Measurements from ENCODE around the gene TBX5.

Gene TBX5

GRCh38 chr12:114405519-114406271, at the start of gene TBX5:
TSS of gene TBX5 (minus strand) at chr12:114406144. CDS start at chr12:114403898, 2,246 bp downstream.
- no peak for FAIRE-seq

DNA sequence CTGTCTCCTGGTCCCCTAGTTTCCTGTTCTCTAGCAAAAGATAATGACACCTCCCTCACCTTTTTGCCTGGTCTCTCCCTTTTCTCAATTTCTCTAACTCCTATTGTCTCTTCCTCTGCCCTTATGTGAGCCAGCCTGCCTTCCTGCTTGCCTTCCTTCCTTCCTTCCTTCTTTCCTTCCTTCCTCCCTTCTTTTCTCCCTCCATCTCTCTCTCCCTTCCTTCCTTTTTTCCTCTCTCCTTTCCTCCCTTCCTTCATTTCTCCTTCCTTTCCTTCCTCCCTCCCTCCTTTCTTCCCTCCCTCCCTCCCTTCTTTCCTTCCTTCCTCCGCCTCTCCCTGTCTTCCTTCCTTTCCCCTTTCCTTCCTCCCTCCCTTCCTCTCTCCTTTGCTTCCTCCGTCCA, 45.7 kb upstream of the TBX5 start:
- FAIRE-seq, result no peak

DNA sequence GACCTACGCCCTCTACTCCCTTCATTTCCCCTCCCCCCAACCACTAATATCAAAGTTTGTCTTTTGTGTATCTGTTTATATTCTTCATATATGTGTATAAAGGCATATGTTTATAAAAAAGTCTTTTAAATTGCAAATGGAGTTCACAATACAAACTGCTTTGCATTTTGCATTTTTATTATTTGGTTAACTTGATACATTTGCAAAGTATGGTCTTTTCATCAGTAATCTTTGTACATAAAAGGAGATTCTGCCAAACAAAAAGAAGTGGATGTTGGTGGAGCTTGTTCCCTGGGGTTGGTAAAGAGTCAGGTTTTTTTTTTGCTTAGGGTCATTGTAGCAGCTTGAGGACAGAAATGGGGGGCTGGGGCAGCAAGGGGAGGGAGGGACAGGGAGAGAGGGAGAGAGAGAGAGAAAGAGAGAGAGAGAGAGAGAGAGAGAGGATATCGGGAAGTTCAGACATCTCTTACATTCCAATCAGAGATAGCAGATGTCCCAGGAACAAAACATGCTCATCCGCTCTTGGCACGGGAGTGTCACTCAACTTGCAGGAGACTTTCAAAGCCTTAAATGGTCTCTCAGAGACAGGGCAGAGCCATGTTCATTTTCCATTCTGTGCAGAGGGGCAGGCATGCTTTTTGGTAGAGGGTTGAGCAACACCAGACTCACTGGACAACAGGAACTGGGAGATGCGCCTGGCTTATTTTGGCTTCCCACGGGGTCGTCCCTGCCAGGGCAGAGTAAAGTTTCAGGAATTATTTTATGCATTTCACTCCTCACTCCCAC, 44.8 kb upstream of the TBX5 start:
- FAIRE-seq, result no peak

DNA sequence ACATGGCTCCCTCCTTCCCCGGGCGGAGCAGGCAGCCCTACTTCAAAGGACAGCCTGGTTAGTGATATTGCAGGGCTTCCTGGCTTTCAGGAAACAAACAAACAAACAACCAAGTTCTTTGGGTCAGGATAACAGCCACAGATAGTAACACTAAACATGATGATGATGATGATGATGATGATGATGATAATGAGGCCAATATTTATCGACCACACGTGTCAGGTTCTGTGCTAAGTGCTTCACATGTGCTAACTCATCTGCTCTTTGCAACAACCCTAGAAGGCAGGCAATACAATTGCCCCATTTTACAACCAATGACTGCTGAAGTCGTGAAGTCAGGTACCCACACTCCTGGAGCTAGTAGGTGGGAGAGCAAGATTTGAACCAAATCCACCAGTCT, 44.1 kb upstream of the TBX5 start:
- no peak for FAIRE-seq

DNA sequence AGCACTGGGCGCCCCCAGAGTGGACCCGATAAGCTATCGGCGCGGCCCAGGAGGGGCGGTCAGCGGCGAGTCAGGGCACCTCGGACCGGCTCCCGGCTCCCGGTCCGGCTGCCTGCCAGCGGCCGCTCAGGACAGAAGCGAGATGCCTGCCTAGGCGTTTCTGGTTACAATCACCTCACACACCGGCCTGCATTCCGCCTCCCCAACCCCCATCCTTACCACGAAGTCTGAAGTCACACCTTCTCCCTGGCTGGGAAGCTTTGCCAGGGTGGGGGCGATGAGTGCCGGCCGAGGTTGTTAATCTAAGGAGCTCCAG, 42.6 kb upstream of the TBX5 start:
- FAIRE-seq, result no peak

GRCh38 chr12:114447799-114448617, 42.1 kb upstream of the TBX5 start:
- FAIRE-seq, result no peak

DNA sequence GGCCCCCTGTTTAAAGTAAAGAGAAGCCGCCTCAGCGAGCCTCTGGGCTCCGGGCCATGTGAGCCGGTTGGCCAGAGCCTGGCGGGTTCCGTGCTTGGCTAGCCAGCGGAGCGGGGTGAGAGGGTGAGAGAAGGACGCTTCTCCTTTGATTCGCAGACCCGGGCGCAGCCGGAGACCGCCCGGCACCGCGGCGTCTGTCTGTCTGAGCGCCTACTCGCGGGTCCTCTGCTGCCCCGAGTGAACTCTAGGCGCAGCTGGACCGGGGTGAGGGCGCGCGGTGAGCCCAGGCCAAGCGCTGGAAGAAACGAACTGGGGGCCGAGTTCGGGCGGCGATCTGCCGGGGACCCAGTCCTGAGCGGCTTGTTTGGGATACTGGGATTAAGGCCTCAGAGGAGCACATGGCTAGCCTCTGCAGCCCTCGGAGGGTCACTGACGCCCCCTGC, 41.4 kb upstream of the TBX5 start:
- no peak for FAIRE-seq

DNA sequence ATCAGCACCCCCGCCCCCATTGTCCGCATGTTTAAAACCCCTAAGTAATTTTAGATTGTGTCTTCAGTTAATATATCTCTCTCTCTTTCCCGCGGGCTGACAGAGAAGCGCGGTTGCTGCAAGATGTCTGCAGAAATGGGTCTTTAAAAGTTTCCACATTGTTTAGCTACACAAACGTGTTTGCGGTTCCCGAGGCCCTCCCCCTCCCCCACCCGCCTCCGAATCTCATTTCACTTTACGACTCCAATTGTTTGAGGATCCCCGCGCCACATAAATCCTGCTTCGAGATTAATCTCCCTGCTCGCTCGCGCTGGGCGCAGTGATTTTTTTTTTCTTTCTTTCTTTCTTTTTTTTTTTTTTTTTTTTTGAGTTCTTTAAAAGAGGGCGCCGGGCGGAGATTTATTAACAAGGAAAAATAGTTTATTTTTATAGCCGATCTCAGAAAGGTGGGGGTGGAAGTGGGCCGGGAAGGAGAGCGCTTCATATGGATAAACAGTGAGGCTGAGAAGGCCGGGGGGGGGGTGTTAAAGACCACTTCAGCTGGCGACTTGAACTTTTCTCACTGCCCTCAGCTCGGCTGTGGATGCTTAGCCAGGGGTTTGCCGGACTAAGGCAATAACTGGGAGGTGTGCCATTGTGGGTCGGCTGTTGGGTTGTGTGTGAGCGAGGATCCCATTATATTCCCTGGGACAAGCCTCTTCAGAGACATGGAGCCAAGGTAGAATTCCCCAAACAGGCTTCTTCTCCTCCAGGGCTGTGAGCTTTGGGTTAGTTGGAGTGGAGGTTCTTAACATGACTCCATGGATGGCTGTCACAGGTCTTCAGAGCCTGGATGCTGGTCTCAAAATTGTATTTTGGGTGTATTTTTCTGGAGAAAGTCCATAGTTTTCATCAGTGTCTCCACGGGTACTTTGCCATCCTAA, 39.7 kb upstream of the TBX5 start:
- no peak for FAIRE-seq

DNA sequence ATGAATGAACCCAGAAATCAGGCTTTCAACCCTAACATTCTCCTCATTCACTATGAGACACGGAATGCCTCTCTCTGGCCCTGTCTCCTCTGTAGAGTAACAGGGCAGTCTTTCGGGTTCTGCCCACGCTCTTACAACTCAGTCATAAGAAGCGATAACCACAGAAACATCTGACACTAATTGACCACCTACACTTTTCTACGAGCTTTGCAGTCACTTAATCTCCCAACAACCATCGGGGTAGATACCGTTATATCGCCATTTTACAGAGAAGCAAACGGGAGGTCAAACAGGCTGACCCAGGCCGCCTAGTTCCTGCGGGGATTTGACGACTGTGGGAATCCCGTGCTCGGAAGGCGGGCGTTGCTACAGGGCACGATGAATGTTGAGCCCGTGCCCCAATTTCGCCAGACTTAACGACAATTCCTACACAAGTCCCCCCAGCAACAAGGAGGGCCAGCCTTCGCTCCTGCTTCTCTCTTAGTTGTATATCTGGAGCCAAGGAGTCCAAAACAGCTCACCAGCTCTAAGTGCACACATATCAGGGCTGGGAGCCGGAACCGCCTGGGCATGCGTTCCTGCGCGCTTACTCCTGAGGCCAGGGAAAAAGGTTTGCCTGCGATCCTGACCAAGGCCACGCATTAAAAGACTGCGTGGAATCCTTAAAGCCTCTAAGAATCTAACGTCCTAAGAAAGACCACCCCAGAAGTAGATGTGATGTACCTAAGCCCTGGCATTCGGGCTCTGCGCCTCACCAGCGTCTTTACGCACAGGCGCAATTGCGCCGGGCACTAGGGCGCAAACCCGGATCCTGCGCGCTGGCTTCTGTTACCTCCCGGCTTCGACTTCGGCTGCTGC, 38.7 kb upstream of the TBX5 start:
- FAIRE-seq, result no peak

GRCh38 chr12:114443607-114444421, 37.9 kb upstream of the TBX5 start:
- FAIRE-seq, result no peak

- no peak for FAIRE-seq
Measured at GRCh38 chr12:114442578-114442977, 36.6 kb upstream of the TBX5 start.

DNA sequence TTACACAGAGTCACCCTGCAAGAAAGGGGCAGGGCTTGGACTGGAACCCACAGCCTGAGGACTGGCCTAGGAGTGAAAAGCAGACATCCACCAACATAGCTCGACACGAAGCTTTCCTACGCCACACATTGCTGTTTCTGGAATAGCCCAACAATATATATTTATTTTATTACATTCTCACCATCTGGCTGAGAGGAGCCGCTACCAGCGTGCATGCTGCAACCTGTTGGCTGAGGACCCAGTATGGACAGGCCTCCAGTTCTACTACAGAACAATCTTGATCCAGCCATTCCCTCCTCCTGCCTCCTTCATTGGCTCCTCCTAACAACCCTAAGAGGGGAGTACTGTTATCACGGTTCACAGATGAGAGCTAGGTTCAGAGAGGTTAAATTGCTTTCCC, 35.6 kb upstream of the TBX5 start:
- no peak for FAIRE-seq

- no peak for FAIRE-seq
Measured at GRCh38 chr12:114441039-114441383, 35.1 kb upstream of the TBX5 start.

DNA sequence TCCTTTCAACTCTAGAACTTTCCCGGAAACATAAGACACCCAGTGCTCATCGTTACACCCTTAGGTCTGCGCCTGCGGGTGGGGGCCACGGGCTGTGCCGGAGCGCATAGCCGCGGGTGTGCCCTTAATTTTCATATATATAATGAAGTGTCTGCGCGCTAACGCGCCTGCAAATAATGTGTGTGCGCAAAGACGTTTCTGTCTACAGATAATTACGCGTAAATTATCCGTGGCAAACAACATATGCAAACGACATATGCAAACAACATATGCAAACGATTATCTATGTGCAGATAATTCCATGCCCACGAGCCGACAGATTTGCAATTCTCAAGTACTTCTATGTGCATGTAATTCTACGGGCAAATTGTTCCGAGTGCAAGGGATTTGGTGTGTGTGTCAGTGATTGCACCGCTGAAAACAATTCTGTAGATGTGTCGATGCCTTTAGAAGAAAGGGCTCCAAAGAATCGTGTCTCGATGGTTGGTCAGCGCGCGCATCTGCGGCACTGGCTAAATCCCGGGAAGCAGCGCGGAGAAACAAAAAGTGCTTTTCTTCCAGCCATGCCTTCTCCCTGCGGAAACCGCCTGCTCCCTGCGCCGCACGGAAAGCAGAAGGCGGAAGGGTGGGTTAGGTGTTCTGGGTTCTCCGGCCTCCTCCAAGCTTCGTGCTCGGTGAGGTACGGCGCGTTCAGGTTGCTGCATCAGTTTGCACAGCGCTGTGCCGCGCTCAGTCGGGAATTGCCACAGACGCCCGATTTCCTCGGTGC, 34.5 kb upstream of the TBX5 start:
- FAIRE-seq, result no peak

DNA sequence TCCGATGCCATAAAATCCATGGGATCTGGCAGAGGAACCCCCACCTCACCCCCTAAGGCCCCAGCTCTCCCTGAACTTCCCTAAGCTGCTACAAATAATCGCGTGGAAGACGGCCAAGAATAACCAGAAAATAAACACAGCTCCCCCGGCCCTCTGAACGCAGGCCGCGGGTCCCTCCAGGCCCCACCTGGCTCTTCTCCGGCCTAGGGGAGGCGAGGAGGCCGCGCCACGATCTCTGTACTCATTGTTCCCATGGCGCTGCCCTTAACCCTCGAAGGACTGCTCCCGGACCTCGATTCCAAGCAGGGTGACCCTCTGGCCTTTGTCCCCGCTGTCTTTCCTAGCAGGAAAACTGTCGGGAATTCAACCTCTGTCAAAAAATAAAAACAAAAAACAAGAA, 33.9 kb upstream of the TBX5 start:
- FAIRE-seq, result no peak

GRCh38 chr12:114439261-114439683, 33.3 kb upstream of the TBX5 start:
- no peak for FAIRE-seq

DNA sequence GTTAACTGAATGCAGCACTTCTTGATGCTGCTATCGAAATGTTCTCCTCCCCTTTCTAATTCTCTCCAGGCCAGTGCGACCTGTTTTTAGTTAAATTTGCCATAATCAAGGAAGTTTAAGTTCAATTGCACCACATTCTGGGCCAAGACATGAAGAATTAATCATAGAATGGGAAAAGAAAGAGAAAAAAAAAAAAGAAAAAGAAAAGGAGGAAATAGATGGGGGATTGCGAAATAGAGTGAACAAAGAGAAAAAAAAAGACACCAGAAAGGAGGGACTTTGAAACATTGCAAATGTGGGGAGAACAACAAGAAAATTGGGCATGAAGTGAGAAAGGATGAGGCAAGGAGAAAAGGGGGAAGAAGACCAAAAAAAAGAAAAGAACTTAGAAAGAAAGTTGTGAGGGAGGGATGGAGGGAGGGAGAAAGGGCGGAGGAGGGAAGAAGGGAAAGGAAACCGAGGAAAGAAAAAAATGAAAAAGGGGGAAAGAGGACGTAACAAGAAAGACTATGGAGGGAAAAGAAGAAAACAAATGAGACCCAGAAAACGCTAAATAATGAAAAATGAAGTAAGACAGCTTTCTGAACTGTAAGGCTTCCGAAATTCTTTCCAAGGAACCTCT, 32.8 kb upstream of the TBX5 start:
- no peak for FAIRE-seq

DNA sequence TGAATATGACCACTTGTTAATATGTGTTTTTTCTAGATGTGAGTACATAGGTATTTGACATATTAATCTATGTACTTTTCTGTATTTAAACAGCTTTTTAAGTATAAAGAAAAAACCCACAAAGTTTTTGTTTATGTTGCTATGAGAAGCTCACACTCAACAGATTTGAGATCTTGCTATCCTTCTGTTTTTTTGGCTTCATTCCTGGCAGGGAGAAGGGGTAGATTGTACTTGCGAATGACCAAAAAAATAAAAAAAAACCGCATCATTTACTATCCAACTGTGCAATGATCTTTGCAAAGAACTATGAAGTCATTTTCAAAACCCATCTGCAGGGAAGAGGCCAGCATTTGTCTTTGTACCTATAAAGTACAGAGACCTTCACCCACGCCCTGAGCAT, 28.4 kb upstream of the TBX5 start:
- FAIRE-seq, result no peak

- no peak for FAIRE-seq
Measured at GRCh38 chr12:114431902-114432301, 26.0 kb upstream of the TBX5 start.
